Right lobe of liver (tissue), 4 donors: ENCODE results near the gene FAM240B.

ENCODE experiments used
- POLR2A ChIP-seq: fragments of 450-650 bp; IDR thresholded peaks from one replicate; pipeline ENCODE4 v1.6.1; 2017; ENCODE audit warnings: antibody characterized with exemption, mild to moderate bottlenecking
- TF ChIP-seq, protein P1 (sequence below), 4 donors: fragments of 200-600 bp in 3 of 4; fragments of 450-650 bp in 1 of 4; IDR thresholded peaks; one replicate each; pipeline versions ENCODE4 v1.5.1 to v1.8.0; 2016 to 2022; ENCODE audit warnings: antibody characterized with exemption in 4 of 4, mild to moderate bottlenecking in 2 of 4
- donor health status: DM: no; HTN: no; CAD: no.
- donor health status: DM: no; HTN: no; CAD: no.
- donor health status: DM: no; HTN: yes; CAD: no.

DNA sequence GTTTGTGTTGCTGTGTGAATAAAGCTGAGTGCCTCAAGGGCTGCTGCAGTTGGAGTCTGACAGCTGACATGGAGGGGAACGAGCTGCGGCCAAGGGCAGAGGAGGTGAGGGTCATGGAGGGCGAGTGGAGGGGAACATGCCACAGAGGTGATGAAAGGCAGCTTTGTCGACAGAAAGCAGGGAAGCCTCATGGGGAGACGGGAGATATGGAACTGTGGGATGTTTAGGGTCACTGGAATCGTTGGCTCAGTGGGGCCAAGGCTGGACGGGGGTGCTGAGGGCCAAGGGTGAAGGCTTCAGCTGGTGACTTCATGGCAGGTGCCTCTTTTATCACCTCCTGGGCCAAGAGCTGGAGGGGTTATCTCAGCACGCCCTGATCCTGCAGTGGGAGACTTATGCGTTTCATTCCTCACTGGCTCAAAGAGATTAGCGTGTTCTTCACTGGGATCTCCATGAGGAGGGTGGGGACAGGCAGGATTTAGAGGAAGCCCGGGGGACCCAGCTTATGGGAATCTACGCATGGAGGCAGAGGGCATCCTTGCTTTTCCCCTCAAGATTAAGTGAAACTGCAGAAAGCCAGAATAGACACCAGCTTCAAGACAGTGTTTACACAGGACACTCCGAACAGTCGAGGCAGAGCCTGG is 42.2 kb downstream of the FAM240B start:
- TF ChIP-seq, protein P1, sequence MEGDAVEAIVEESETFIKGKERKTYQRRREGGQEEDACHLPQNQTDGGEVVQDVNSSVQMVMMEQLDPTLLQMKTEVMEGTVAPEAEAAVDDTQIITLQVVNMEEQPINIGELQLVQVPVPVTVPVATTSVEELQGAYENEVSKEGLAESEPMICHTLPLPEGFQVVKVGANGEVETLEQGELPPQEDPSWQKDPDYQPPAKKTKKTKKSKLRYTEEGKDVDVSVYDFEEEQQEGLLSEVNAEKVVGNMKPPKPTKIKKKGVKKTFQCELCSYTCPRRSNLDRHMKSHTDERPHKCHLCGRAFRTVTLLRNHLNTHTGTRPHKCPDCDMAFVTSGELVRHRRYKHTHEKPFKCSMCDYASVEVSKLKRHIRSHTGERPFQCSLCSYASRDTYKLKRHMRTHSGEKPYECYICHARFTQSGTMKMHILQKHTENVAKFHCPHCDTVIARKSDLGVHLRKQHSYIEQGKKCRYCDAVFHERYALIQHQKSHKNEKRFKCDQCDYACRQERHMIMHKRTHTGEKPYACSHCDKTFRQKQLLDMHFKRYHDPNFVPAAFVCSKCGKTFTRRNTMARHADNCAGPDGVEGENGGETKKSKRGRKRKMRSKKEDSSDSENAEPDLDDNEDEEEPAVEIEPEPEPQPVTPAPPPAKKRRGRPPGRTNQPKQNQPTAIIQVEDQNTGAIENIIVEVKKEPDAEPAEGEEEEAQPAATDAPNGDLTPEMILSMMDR (IDR thresholded peaks at IDR 0.05): no peak
- TF ChIP-seq POLR2A: no peak
